Fibroblast of skin of scalp (primary cell): ENCODE results near the gene ALPK1.
"Not testable (repeated sequence)": the region's sequence is repeated elsewhere in the genome, so short reads cannot be mapped to it uniquely, and the experiment has no call there.

Source experiments
- DNase-seq: peaks from one replicate; pipeline ENCODE4 v3.0.0-alpha.2; 2013

ALPK1 gene

DNA sequence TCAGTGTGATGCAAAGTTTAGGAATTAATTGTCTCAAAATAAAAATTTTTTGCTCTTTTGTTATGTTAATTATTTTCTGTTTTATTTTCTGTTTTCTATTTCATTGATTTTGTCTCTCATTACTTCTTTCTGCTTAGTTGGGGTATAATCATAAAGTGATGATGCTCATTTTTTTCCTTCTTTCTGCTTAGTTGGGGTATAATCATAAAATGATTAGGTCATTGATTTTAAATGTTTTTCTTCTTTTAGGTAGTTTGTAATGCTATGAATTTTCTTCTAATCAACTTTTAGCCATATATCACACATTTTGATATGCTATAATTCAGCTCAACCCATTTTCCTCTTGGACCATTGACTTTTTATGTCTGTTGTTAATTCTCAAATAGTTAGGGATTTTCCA lies 175.1 kb downstream of the ALPK1 start:
- no peak for DNase-seq

DNA sequence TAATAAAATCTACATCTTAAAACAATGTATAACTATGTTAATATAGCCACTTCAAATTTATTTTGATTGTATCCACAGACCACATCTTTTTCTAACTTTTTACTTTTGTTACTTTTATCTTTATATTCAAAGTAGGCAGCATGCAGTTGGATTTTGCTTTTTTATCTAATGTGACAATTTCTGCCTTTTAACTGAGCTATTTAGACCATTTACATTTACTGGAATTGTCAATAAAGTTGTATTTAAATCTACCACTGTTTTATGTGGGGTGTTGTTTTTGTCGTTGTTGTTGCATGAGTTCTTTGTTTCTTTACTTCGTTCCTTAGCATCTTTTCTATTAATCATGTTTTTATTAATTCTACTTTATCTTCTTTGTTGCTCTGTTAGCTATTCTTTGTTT lies 176.8 kb downstream of the ALPK1 start:
- DNase-seq = no peak

DNA sequence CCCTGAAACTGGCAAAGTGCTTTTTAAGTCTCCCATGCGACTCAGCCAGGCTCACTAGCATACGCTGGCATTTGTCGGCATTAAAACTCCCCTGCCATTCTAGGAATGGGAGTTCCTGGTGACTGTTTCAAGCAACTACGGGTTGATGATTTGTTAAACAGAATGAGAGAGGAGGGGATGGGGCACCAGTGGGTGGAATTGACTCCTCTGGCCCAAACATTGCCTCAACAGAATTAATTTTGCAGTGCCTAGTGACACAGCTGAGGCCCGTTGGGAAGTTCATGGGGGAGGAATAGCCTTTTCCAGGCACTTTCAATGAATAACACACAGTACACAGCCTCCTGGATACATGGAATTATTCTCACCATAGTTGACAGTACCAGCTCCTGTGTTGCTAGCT lies 188.8 kb downstream of the ALPK1 start:
- DNase-seq = no peak

DNA sequence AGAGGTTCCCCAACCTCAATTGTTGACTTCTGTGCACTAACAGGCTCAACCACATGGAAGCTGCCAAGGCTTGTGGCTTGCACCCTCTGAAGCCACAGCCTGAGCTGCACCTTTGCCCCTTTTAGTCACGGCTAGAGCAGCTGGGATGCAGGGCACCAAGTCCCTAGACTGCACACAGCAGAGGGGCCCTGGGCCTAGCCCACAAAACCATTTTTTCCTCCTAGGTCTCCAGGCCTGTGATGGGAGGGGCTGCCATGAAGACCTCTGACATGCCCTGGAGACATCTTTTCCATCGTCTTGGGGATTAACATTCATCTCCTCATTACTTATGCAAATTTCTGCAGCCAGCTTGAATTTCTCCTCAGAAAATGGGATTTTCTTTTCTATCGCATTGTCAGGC lies 193.6 kb downstream of the ALPK1 start:
- not testable (repeated sequence) for DNase-seq
